GM12892 (cell line): ENCODE data around the gene CD82.

ENCODE experiments used
- POLR2A ChIP-seq: IDR thresholded peaks from 2 replicates; pipeline ENCODE4 v1.6.1; 2011; ENCODE audit warnings: low read depth, low read length, control low read depth
- POLR2AphosphoS5 ChIP-seq: IDR thresholded peaks from 2 replicates; pipeline ENCODE4 v1.6.1; 2011; ENCODE audit warnings: low read depth, low read length, control low read depth

DNA sequence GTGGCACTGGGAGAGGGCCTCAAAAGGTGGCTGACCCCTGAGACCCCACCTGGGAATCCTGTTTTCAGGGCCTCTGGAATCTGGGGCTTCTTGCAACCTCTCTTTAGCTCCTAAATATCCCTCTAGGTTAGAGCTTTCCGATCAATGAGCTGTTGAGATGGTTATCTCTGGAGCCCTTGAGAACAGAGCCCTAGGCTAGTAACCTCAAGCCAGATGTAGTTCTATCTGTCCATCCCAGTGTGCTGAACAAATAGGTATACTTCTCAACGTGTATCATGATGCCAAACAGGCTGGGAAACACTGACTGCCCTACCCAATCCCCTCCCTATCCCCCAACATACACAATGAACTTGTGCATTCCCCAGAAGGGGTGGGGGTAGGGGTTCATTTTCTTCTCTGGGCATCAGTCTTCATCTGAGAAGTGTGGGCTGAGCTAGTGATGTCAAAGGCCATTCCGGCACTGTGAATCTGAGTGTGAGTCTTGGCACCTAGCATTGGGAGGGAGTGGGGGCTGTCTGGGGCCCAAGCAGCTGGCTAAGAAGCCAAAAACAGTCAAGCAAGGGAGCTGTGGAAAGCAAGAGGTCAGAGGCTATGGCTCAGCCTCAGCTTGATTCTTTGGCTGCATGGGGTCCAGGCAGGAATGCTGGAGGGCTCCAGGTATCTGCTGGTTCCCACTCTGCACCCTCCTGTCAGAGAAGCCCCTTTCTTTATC, 17.3 kb downstream of the CD82 start:
- TF ChIP-seq POLR2AphosphoS5 (no peak), POLR2A (no peak)
